ENCODE measurements around the gene FAM200B. TPM values are rescaled to one million over a fixed set of nuclear protein-coding genes. Genes with fewer than 3 reads are reported as not detected.

FAM200B gene
- total RNA-seq (2022; extraction: Qiagen RNA extraction; ENCODE audit: low read depth), result 28.5 to 38.5 TPM (median 29.2 TPM) in 5 replicates

DNA sequence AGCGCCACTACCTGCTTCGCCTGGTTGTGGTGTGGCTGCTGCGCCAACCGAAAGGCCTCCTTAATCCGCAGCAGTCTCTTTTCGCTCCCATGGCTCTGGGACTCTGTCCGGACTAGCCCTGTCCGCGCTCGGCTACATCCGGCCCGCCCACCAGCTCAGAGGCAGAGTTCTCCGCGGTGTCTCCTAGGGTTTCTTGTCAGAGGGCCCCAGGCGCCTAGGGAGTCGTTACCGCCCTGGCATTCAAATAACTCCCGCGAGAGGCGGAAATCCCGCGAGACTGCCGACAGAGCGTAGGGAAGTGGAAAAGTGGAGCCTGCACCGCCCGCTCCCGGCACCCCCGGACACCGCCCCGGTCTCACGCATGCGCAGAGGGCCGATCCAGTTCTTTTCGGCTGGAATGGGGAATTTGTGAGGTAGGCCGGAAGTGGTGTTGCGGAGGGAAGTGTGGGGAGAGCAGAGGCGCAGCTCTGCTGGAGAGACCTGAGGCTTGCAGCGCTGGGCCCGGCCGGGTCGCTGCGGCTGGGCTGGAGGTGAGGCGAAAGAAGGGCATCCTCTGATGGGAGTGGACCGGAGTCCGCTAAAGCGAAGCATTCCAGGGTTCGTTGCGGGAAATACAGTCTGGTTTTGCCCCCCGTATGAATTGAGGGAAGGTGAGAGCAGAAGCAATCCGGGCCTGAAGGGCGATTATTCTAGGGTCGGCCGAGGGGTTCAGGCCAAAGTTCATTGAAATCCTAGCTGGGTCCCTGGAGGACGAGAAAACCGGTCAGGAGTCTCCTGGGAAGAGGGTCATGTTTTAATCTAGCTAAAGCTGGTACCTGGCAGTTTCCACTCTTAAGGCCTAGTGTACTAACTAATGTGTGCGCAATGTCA is at the start of gene FAM200B:
FAM200B (plus strand) TSS at position 456 of the 870 bp plus-strand sequence. CDS start 5,151 bp downstream, outside the sequence.

GRCh38 chr4:15655223-15656037 is 26.2 kb upstream of the FAM200B start, which contains the start of gene FBXL5:
Gene FBXL5, minus strand, starts transcription at chr4:15655357. Its CDS starts 70 bp downstream, at chr4:15655287.

GRCh38 chr4:15702941-15703403 is 21.3 kb downstream of the FAM200B start, which contains the start of gene BST1:
Gene BST1, plus strand, starts transcription at chr4:15703065. Its CDS starts 80 bp downstream, at chr4:15703145.

Other genes starting within 250 kb of the FAM200B start
- gene CC2D2A, start 211.9 kb upstream of the FAM200B start, total RNA-seq (2022; extraction: Qiagen RNA extraction; ENCODE audit: low read depth), result 10.9 to 13.4 TPM (median 12.2 TPM) in 5 replicates
- gene FBXL5, start 26.5 kb upstream of the FAM200B start, total RNA-seq (2022; extraction: Qiagen RNA extraction; ENCODE audit: low read depth), result 27.3 to 41.1 TPM (median 29.6 TPM) in 5 replicates
- gene BST1, start 21.2 kb downstream of the FAM200B start, total RNA-seq (2022; extraction: Qiagen RNA extraction; ENCODE audit: low read depth), result 16.7 to 22.6 TPM (median 18.2 TPM) in 5 replicates
- 8.9 to 13.8 TPM (median 11.2 TPM) in 5 replicates for gene CD38, start 96.5 kb downstream of the FAM200B start, total RNA-seq (2022; extraction: Qiagen RNA extraction; ENCODE audit: low read depth)